Thyroid gland (tissue), 4 donors: ENCODE measurements around the gene TMEM121.
"Not testable (repeated sequence)": the region's sequence is repeated elsewhere in the genome, so short reads cannot be mapped to it uniquely, and the experiment has no call there.

ENCODE experiments used
- POLR2A ChIP-seq, 2 donors: fragments of 450-650 bp; IDR thresholded peaks; one replicate each; pipeline ENCODE4 v1.6.1; 2017; ENCODE audit warnings: antibody characterized with exemption in 2 of 2, mild to moderate bottlenecking in 2 of 2, moderate library complexity in 1 of 2
- TF ChIP-seq, protein P1 (sequence below), 6 experiments: fragments of 200-600 bp in 3 of 6; fragments of 450-650 bp in 3 of 6; sonication (generic) in 3 of 6; IDR thresholded peaks; one replicate each; pipeline ENCODE4 v1.5.1; 2016 to 2019; ENCODE audit warnings: antibody characterized with exemption in 6 of 6, mild to moderate bottlenecking in 2 of 6, inconsistent platforms in 1 of 6, moderate library complexity in 1 of 6

GRCh38 chr14:105568140-105568843 lies 41.9 kb downstream of the TMEM121 start:
- TF ChIP-seq, protein P1, sequence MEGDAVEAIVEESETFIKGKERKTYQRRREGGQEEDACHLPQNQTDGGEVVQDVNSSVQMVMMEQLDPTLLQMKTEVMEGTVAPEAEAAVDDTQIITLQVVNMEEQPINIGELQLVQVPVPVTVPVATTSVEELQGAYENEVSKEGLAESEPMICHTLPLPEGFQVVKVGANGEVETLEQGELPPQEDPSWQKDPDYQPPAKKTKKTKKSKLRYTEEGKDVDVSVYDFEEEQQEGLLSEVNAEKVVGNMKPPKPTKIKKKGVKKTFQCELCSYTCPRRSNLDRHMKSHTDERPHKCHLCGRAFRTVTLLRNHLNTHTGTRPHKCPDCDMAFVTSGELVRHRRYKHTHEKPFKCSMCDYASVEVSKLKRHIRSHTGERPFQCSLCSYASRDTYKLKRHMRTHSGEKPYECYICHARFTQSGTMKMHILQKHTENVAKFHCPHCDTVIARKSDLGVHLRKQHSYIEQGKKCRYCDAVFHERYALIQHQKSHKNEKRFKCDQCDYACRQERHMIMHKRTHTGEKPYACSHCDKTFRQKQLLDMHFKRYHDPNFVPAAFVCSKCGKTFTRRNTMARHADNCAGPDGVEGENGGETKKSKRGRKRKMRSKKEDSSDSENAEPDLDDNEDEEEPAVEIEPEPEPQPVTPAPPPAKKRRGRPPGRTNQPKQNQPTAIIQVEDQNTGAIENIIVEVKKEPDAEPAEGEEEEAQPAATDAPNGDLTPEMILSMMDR (IDR thresholded peaks at IDR 0.05) = not testable (repeated sequence)
- not testable (repeated sequence) for TF ChIP-seq POLR2A (IDR thresholded peaks at IDR 0.05)
